IPS DF 4.7 (cell line): Measurements from ENCODE around the gene CLCN2.

ENCODE experiments used
- DNase-seq: peaks from one replicate; pipeline ENCODE4 v3.0.0-alpha.2; 2013; ENCODE audit warnings: low spot score; ENCODE audit errors: extremely low read depth

CLCN2 gene

DNA sequence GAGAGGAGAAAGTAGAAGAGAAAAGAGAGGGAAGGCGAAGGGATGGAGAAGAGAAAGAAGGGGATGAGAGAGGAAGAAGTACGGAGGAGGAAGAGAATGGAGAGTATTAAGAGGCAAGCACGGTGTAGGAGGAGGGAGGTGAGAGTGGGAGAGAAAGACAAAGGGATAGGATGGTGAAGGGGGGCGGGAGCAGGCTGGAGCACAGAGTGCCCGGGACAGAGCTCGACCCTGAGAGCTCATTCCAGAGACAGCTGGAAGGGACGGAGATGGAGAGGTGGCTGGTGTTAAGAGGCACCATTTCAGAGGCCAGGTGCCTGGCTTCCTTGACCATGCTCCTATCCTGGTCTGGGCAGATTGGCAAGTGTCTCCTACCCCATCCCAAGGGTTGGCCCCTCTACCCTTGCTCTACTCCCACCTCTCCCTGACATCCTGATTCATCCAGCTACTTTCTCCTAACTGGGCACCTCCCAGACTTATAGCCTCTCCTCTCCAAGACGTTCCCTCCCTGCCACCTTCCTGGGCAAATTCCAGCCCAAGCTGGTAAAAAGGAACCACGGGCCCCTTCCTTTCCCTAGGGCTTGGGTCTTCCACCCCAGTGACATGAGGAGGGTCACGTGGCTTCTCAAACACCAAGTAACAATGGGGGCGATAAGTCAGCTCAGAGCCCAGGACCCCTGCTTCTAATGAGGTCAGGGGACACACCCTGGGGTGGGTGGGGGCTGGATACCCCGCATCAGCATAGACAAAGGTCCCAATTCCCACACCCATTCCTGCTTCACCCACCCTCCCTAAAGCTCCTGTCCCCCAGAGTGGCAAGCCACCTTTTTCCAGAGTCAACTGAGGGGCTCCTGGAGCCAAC is 1.1 kb downstream of the CLCN2 start:
- no peak for DNase-seq

DNA sequence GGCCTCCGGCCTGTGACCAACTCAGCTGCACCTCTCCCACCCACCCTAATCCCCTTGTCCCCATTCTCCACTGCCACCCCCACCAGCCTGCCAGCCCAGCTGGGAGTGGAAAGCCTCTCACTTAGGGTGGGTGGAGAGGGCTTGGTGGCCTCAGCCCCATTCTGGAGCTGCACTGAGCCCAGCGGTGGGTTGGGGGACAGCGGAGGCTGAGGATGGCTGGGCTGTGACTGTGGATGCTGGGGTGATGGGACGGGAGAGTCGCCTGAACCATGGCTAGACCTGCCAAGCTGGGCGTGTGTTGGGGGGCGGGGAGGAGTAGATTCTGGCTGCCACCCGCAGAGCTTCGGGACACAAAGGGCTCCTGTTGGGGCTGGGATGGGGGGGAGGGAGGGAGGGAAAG is 1.8 kb downstream of the CLCN2 start:
- DNase-seq = no peak

DNA sequence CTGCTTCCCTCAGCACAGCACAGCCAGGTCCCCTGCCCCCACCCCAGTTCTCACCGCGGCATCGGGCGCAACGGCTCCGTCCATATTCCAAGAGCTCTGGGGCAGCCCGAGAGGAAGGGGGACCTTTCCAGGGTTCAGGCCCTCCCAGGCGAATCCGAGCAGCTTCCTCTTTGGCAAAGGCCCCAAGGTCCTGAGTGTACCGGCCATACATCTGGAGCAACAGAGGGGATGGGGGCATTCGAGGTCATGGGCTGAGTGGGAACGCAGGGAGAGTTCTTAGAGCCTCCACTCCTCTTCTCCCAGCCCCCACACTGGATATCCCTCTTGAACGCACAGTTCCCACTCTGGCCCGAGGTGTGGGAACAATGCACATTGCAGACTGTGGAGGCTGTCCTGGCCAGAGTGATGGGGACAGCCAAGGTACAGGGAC is 2.5 kb downstream of the CLCN2 start:
- no peak for DNase-seq

DNA sequence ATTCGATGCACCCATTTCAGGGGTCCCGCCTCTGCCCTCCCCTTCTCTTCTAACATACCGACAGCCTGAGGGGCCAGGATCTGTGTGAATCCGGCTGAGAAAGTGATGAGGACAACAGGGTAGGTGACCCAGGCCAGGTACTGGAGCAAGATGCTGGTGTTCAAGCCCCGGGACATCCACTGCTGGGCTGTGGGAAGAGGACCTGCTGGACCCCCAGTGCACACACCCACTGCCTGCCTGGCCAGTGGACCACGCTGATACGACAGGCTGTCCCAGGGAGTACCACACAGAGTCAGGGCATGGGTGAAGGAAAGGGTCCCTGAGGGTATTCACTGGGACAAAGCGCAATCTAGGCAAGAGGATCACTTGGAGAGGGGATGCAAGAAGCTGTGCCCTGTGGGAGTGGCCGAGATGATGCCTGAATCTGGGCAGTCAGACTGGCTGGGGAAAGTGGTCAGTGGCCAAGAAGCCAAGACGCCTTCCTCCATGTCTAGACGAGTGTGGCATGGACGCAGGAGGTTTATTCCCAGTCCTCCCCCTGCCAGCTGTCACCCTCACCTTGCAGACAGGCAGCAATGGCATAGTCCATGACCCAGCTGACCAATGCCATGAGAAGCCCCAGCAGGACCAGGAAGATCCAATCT is 3.2 kb downstream of the CLCN2 start:
- no peak for DNase-seq

DNA sequence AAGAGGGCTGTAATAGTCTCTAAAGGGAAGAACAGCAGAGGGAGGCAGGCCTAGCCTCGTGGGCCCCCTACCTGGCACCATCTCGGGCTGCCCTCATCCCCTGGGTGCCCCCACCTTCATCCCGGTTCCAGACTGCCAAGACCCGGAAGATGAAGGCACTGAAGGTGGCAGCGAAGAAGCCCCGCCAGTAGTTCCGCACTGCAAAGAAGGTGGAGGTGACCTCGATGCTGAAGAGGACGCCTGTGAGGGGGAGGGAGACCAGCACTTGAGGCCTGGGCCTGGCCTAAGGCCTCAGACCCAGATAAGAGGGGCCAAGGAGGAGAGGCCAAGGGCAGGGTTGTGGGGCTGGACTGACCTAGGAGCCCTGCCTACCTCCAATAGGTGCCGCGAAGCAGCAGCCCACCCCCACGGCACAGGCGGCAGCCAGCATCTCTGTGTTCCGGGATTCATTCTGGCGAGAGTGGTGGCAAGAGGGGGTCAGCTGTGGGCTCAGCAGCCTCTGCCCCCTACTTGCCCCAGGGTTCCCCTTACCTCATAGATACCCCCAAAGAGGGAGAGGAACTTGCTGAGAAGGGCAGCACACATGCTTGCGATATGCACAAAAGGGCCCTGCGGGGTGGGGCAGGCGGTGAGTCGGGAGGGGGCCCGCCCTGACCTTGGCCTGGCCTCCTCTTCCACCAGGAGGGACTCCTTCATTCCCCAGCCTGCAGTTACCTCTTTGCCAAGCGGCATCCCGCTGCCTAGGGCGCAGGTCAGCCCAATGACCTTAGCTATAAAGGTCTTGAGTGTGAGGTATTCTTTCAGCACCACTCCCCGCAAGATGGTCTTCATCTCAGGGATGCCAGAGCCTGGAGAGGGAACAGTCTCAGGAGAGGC is 3.9 kb downstream of the CLCN2 start:
- no peak for DNase-seq

DNA sequence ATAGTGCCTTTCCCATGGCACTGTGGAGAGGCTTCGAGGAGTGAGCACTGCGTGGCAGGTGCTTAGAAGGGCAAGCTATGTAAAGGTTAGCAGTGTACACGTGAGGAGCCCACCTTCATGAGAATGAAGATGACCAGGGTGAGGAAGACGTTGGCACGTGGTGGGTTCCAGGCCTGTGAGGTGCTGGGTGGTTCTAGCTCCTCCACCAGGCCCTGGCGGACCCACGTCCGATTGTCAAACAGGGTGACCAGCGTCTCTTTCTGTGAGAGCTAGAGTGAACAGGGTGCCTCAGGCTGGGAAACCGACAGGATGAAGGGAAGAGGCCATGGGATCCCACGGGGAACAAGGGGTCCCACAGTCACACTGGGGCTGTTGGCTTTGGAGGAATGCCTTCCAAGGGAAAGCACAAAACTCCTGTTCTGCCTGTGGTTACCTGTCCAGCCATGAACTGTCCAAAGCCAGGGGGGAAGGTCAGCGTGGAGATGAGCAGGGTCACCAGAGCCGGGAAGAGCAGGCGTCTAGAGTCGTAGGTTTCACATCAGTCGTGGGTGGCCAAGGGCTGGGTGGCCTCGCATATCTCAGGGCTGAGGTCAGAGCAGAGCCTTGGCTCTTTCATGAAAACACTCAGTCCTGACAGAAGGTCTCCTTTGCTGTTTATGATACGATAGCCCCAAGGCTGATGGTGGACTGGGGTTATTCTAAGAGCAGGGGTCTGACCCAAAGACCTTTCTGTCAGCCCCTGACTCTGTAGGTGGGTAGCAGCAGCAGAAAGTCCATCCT is 6.0 kb downstream of the CLCN2 start:
- no peak for DNase-seq

DNA sequence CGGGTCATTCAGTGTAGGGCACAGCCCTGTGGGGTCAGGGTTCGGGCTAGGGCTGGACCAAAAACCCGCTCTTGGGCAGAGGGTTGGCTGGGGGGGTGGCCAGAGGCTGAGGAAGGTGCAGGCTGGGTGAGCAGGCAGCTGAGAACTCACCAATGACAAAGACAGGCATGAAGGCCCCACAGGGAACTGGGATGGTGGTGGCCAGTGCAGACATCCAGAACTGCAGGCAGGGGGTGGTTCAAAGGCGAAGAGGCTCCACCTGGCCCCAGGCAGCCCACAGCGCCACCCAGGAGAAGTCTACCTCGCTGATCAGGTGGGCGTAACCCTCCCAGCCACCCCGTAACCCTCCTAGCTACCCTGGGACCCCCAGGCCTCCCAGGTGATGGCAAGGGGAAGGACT is 6.7 kb downstream of the CLCN2 start:
- no peak for DNase-seq

DNA sequence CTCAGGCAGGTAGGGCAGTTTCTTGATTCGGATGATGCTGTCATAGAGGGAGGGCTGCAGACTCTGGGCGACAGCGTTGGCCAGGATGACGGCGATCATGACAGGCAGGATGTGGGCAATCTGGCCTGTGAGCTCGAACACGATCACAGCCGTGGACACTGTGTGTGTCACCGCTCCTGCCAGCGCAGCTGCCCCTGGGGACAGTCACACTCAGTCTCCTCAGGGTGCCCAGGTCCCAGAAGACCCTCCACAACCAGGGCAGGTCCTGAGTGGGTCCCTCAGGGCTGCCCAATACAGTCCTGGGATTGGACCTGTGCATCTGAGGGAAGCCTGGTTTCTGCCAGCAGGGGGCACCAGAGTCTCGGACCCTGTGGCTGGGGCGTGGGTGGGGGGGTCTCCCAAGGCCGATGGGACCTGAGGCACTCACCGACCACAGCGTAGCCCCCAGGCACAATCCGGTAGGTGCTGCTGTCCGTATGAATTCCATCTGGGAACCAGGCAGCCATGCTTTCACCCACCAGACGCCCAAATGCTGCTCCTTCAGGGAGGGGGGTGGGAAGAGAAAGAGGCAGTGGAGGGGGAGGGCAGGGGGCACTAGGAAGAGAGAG is 7.2 kb downstream of the CLCN2 start:
- no peak for DNase-seq

DNA sequence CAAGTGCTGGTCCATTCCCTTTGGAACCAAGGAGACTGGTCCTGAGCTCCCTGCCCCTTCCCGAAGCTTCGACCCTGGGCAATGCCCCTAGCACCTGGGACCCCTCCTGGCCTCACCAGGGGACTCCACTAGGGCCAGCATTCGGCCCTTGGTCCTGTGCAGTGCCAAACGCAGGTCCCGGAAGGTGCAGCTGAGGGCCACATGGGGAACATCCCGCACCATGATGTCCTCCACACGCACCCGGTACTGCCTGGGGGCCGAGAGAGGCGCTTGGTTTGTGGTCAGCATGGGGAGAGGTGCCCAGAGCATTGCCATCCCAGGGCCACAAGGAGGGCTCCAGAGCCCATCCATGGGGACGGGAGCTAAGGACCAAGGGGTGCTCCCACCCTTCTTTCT is 7.9 kb downstream of the CLCN2 start:
- DNase-seq = no peak

DNA sequence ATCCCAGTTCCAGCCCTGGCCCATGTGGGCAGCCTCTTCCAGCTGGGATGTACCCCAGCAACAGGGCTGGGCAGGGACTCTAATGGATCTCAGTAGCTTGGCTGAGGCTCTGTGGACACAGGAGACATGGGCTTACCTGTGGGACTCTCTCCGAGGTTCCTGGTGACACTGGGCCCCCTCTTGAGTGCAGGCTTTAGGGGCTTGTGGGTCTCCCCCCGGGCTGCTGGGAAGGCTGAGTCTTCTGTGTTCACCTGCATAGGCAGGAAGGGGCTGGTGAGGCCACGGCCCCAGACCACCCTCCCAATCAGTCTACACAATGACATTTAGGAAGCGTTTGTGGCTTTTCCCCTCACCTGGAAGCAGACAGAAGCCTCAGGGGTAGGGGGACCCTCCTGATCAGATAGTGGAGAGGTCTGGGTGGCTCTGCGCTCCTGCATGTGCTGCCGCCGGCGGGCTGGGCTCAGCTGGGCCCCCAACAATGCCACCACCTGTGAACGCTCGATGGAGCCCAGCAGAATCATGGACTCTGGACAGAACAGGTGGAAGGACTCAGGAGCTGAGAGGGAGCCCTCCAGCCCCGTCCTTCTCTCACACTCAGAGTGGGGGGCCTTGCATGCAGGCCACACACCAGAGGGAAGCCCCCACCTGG is 8.4 kb downstream of the CLCN2 start:
- DNase-seq = no peak

DNA sequence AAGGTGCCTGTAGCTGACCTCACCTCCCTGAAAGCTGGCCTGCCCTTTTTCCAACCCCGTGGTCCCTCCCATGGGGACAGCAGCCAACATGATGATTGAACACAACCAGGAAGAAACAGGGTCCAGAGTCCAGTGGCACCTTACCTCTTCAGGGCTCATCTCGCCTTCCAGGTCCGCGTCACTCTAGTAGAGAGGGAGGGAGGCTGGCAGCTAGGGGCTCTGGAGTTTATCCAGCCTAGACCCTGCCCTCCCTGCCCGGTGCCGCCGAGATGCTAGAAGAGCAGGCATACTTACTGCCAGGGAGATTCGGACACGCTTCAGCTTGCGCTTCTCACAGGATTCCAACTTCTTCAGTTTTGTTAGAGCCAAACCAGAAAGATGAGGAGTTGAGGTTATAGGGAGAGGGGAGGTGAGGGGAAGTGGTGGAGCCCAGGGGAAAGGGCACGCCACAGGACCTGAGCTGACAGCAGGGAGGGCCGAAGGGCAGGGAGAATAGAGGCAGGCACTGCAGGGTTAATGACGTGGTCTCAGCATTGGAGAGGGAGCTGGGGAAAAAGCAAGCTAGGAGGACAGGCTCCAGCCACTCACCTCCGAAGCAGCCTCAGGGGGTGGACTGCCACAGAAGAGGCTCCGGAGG is 9.1 kb downstream of the CLCN2 start:
- no peak for DNase-seq

DNA sequence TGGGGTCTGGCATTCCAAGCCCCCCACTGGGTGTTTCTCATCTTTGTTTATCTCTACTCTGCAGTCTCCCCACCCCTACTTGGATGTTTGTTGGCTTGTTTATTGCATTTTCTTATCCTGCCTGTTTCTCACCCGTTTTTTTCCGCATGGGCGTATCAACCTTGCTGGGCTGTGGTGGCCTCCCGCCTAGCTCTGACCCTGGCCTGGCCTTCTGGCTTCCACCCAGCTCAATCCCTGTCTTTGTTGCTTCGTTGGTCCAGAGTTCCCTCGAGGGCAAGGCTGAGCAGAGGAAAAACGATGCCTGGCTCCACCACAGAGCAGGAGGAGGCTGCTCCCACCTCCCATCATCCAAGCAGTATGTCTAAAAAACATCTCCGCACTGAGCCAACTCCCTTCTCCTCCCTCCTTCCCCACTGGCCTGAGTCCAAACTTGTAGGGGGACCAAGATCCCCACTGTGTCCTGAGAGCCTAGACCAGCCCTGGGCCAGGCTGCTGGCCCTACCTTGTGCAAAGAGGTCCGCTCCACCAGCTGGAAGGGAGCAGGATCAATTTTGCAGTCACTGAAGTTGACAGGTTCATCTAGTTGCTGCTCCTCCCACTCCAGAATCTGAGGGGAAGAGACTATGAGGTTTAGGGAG is 9.8 kb downstream of the CLCN2 start:
- no peak for DNase-seq

DNA sequence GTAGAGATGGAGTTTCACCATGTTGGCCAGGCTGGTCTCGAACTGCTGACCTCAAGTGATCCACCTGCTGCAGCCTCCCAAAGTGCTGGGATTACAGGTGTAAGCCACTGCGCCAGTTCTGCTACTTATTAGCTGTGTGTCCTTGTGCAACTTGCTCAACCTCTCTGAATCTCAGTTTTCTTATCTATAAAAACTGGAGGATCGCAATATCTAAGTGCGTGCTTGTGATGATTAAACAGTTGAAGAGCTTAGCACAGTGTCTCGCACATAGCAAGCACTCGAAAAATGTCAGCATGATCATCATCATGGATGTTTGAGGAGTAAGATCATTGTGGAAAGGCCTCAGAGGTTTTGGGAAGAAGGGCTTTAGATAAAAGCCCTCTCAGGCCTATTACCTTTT is 10.8 kb downstream of the CLCN2 start:
- no peak for DNase-seq

DNA sequence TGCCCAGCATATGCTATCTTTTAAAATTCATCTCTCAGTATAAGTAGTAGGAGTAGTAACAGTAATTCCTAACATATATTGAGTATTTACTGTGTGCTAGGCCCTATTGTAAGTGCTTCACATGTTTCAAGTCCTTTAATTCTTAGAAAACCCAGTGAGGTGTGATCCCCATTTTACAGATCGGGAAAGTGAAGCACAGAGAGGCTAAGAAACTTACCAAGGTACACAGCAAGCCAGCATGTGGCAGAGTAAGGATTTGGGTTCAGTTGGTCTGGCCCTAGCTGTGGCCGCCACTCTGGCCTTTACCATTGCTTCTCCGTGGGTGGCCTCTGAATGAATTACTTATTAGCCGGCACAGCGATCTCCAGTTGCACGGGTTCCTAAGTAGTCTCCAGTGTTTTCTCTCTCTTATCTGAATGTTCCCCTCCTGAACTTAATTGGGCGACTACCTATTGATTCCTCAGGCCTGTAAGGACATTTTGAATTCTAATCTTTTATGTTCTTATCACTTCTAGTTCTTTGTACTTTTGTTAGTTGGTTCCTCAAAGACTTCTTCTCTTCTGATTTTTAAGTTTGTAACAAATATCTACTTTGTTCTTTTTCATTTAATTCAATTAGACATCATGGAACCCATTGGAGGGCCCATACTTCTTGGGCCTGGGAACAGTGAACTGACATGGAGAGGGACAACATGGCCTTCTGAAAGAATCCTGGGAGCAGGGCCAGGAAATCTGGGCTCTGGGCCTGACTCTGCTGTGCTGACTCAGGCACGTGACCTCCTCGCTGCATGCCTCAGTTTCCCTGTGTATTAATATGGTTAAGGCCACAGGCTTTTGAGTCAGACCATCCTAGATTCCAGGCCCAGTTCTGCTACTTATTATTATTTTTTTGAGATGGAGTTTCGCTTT is 11.6 kb downstream of the CLCN2 start:
- no peak for DNase-seq

DNA sequence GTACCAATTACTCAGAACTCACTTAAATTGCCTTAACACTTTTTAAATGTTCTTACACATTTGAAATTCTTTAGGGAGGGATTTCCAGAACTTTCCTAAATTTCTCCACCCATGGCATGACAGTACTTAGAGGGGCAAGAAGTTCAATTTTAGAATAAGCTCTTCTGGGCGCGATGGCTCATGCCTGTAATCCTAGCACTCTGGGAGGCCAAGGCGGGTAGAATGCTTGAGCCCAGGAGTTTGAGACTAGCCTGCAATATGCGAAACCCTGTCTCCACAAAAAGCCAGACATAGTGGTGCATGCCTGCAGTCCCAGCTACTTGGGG is 13.4 kb downstream of the CLCN2 start:
- DNase-seq = no peak

DNA sequence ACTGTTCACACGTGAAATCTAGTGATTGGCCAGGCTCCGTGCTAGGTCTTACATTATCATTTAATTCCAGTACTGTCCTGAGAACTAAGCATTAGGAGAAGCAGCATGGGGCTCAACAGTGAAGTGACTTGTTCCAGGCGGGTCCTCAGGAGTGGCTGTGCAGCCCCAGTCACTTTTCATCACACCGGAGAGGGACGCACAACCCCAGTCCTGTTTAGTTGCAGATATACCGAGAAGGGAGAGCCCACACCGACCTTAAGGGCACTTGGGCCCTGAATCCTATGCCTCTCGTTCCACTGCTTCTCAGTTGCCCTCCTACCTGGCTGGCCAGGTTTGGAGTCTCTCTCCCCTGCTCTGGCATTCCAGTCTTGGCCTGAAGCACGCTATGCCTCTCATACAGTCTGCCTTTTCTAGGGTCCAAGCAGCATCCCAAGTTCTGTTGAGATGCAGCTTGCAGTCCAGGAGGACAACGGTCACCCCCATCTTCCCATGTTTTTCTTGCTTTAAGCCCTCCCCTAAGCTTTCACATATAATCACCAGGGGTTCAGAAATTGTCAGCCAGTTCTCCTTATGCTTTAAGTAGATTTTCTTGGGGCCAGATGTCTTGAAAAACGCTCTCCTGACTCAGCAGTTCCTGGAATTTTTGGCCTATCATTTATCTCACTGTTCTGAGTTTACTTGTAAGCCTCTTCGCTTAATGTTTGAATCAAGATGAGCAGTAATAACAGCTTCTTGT is 13.9 kb downstream of the CLCN2 start:
- DNase-seq = no peak

DNA sequence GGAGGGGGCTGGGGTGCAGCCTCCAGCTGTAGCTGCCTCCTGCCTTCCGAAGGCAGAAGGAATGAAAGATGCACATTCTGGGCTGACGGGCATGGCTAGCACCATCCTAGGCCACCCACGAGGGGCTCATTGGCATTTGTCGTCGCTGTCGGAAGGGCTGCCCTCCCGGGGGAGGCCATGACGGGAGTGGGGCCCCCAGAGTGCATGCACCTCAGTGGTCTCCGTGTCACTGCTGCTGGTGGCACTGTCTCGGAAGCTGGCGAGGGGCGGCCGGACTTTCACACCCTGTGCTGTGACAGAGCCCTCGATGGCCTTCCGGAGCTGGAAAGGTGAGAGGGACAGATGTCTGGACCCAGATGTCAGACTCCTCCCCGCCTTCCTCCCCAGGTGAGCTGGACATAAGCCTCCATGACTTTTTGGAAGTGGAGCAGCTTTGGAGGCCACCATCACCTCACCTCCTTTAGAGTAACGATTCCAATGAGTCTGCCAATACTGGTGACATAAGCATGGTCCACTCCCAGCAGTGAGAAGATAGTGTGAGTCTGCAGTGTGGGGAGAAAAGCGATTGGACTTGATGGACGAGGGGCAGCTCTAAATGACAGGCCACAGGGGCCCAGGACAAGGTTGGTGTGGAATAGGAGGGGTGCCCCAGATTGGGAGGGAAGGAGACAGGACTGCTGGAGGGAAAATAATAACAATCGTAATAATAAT is 14.8 kb downstream of the CLCN2 start:
- no peak for DNase-seq
